ENCODE data around the gene MROH8. TPM values are rescaled to one million over a fixed set of nuclear protein-coding genes. Genes with fewer than 3 reads are reported as not detected.

Gene MROH8
- total RNA-seq, 2 donors from 2014 or later, result 5.2 to 16.7 TPM

- no peak overlapping the region for H3K27ac ChIP-seq
- 93% methylated on average over 13 of the region's 13 CpGs for WGBS
- H3K9me3 ChIP-seq, result no peaks in the 10 kb centered on the region
- no peaks in the 10 kb centered on the region for H3K27me3 ChIP-seq (replicated peaks; ENCODE audit: insufficient read depth)
- no peak for DNase-seq (ENCODE audit: low spot score)
- no peak overlapping the region for H3K4me3 ChIP-seq
- TF ChIP-seq POLR2A (IDR thresholded peaks at IDR 0.05), result no peak
- no peak for TF ChIP-seq POLR2AphosphoS5 (IDR thresholded peaks at IDR 0.05)
- TF ChIP-seq CTCF (IDR thresholded peaks at IDR 0.05), result no peak
- intact Hi-C loops (cut with DNase I), result no loop called here
- H3K4me1 ChIP-seq (replicated peaks), result no peaks in the 10 kb centered on the region
- H3K36me3 ChIP-seq, result peaks cover 0 to 10% of the 10 kb centered on the region in 2 donors
Observed at GRCh38 chr20:37200926-37201826, 21.8 kb upstream of the MROH8 start.

- Histone ChIP-seq H3K27me3 (replicated peaks; ENCODE audit: insufficient read depth) (no peaks in the 10 kb centered on the region), H3K27ac (no peak overlapping the region), H3K36me3 (peaks cover 0 to 10% of the 10 kb centered on the region in 2 donors), H3K9me3 (no peaks in the 10 kb centered on the region), H3K4me1 (replicated peaks) (no peaks in the 10 kb centered on the region), H3K4me3 (no peak overlapping the region)
- WGBS, result 85% methylated on average over 4 of the region's 4 CpGs
- intact Hi-C loops (cut with DNase I), result no loop called here
- TF ChIP-seq POLR2AphosphoS5 (IDR thresholded peaks at IDR 0.05), result no peak
- no peak for TF ChIP-seq POLR2A (IDR thresholded peaks at IDR 0.05)
- no peak for TF ChIP-seq CTCF (IDR thresholded peaks at IDR 0.05)
- DNase-seq (ENCODE audit: low spot score), result no peak
Observed at GRCh38 chr20:37200376-37200775, 21.0 kb upstream of the MROH8 start.

GRCh38 chr20:37198932-37199660, 19.7 kb upstream of the MROH8 start:
- intact Hi-C loops (cut with DNase I), result loop anchor here (5.0 to 10.0 kb wide), 3 partner anchors 73 to 333 kb away; no protein-coding TSS in a partner anchor

GRCh38 chr20:37194621-37195417, 15.5 kb upstream of the MROH8 start:
- WGBS, result 33% methylated on average over 14 of the region's 14 CpGs
- H3K9me3 ChIP-seq, result no peaks in the 10 kb centered on the region
- no peaks in the 10 kb centered on the region for H3K27me3 ChIP-seq (replicated peaks; ENCODE audit: insufficient read depth)
- intact Hi-C loops (cut with DNase I), result loop anchor here (5.0 to 10.0 kb wide), 3 partner anchors 77 to 337 kb away; no protein-coding TSS in a partner anchor
- no peak for TF ChIP-seq POLR2A (IDR thresholded peaks at IDR 0.05)
- TF ChIP-seq POLR2AphosphoS5 (IDR thresholded peaks at IDR 0.05), result no peak
- TF ChIP-seq CTCF (IDR thresholded peaks at IDR 0.05), result no peak
- H3K27ac ChIP-seq, result no peak overlapping the region
- H3K4me1 ChIP-seq (replicated peaks), result peaks cover 4% of the 10 kb centered on the region
- H3K4me3 ChIP-seq, result no peak overlapping the region
- no peak for DNase-seq (ENCODE audit: low spot score)
- H3K36me3 ChIP-seq, result no peaks in the 10 kb centered on the region

More at GRCh38 chr20:37198932-37199660, 19.7 kb upstream of the MROH8 start:
- no peak overlapping the region for H3K27ac ChIP-seq
- no peak overlapping the region for H3K4me3 ChIP-seq
- DNase-seq (ENCODE audit: low spot score), result no peak
- no peaks in the 10 kb centered on the region for H3K9me3 ChIP-seq
- 53% methylated on average over 15 of the region's 16 CpGs for WGBS
- H3K4me1 ChIP-seq (replicated peaks), result no peaks in the 10 kb centered on the region
- TF ChIP-seq CTCF (IDR thresholded peaks at IDR 0.05) (no peak), POLR2A (IDR thresholded peaks at IDR 0.05) (no peak)
- no peaks in the 10 kb centered on the region for H3K27me3 ChIP-seq (replicated peaks; ENCODE audit: insufficient read depth)
- H3K36me3 ChIP-seq, result peaks cover 0 to 1% of the 10 kb centered on the region in 2 donors
